GM18499 (cell line): ENCODE measurements around the gene LOXL3.
"Not testable (repeated sequence)": the region's sequence is repeated elsewhere in the genome, so short reads cannot be mapped to it uniquely, and the experiment has no call there.

Source experiments
- ATAC-seq: cut with Tn5 transposase; IDR thresholded peaks from one replicate; pipeline ENCODE4 v1.9.1; 2021; ENCODE audit warnings: moderate number of reproducible peaks; ENCODE audit not compliant: insufficient read depth, unreplicated experiment

The LOXL3 gene

GRCh38 chr2:74575320-74575719 is 21.6 kb upstream of the LOXL3 start:
- ATAC-seq, result no peak

- no peak for ATAC-seq
These were observed 20.2 kb upstream of the LOXL3 start for GRCh38 chr2:74573747-74574562.

- no peak for ATAC-seq
These were observed 18.6 kb upstream of the LOXL3 start for GRCh38 chr2:74572178-74572925.

- peak; percentile 69 for ATAC-seq
These were observed 17.3 kb upstream of the LOXL3 start for GRCh38 chr2:74571058-74571457.

- ATAC-seq, result no peak
These were observed 15.9 kb upstream of the LOXL3 start for GRCh38 chr2:74569686-74570085.

GRCh38 chr2:74567881-74568280 is 14.1 kb upstream of the LOXL3 start:
- ATAC-seq, result no peak

GRCh38 chr2:74566754-74567085 is 13.0 kb upstream of the LOXL3 start:
- ATAC-seq, result no peak

GRCh38 chr2:74566076-74566753 is 12.5 kb upstream of the LOXL3 start:
- no peak for ATAC-seq

GRCh38 chr2:74564222-74564621 is 10.5 kb upstream of the LOXL3 start:
- no peak for ATAC-seq

- no peak for ATAC-seq
These were observed 8.5 kb upstream of the LOXL3 start for GRCh38 chr2:74562126-74562775.

GRCh38 chr2:74561022-74561421 is 7.3 kb upstream of the LOXL3 start:
- not testable (repeated sequence) for ATAC-seq

GRCh38 chr2:74560591-74560990 is 6.8 kb upstream of the LOXL3 start:
- ATAC-seq, result no peak

GRCh38 chr2:74559912-74560311 is 6.2 kb upstream of the LOXL3 start:
- ATAC-seq, result no peak

- ATAC-seq, result no peak
These were observed 4.8 kb upstream of the LOXL3 start for GRCh38 chr2:74558284-74559230.

GRCh38 chr2:74556831-74557370 is 3.2 kb upstream of the LOXL3 start:
- ATAC-seq, result no peak

- no peak for ATAC-seq
These were observed 2.4 kb upstream of the LOXL3 start for GRCh38 chr2:74556159-74556558.

GRCh38 chr2:74555610-74556103 is 1.9 kb upstream of the LOXL3 start:
- no peak for ATAC-seq

- ATAC-seq, result no peak
These were observed 1.2 kb upstream of the LOXL3 start for GRCh38 chr2:74554820-74555531.
